GM12864 (cell line): Measurements from ENCODE around the gene AKAP8L.
"Not testable (repeated sequence)": the region's sequence is repeated elsewhere in the genome, so short reads cannot be mapped to it uniquely, and the experiment has no call there.

Experiments
- DNase-seq: peaks from one replicate; pipeline ENCODE4 v3.0.0-alpha.2; 2011; ENCODE audit warnings: low read depth
- H3K4me3 ChIP-seq: 2 replicates; pipeline ENCODE4 v1.5.1; 2011; ENCODE audit warnings: mild to moderate bottlenecking, low read depth, low read length, control low read depth
- CTCF ChIP-seq: IDR thresholded peaks from 2 replicates; pipeline ENCODE4 v1.5.1; 2011; ENCODE audit warnings: low read depth, mild to moderate bottlenecking, moderate library complexity, low read length, control low read depth, inconsistent platforms; ENCODE audit errors: missing control alignments

The AKAP8L gene

GRCh38 chr19:15419413-15420025 lies 731 bp upstream of the AKAP8L start:
- DNase-seq = no peak
- H3K4me3 ChIP-seq = peak overlapping the region; percentile 35; the same call in 1 of the 2 replicates
- TF ChIP-seq CTCF = no peak

- DNase-seq = no peak
- no peak for TF ChIP-seq CTCF
- peak overlapping the region; percentile 93 for H3K4me3 ChIP-seq
Observed at GRCh38 chr19:15418231-15418578, 583 bp downstream of the AKAP8L start.

GRCh38 chr19:15417699-15418098 lies 1.1 kb downstream of the AKAP8L start:
- H3K4me3 ChIP-seq = peak overlapping the region; percentile 93
- no peak for DNase-seq
- TF ChIP-seq CTCF = no peak

DNA sequence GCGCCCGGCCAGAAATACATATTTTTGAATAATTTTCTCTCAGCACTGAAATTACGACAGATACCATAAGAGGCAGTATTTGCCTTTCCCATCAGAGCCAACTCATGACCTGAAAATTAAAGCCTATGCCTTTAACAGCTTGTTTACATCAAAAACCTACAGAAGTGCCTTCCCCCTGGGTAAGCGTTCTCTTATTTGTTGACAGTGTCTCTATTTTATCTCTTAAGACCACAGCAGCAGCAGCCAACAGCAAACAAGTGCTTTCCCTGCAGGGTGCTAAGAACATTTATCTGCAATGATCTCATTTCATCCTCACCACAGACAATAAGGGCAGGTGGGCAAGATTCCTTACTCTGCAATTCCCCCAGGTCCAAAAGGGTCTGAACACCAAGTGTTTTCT lies 6.0 kb downstream of the AKAP8L start:
- DNase-seq = no peak
- no peak overlapping the region for H3K4me3 ChIP-seq
- TF ChIP-seq CTCF = no peak

GRCh38 chr19:15411351-15411750 lies 7.4 kb downstream of the AKAP8L start:
- H3K4me3 ChIP-seq, DNase-seq: not testable (repeated sequence)

DNA sequence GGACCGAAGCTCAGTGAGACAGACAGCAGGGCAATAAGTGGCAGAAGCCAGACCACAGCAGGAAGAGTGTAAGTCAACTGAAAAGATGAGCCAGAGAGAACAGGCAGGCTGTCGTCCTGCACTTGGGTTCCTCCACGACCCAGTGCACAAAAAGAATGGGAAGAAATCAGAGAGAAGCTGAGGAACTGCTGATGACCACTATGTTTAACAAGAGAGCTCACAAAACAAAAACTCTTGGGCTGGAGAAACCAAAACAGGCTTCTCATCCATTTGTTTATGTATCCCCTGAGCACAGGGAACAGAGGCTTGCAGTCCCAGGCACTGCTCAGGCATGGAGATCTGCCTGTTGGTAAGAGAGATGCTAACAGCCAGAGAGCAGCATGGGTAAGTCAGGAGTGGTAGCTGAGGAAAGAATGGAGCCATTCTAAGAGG lies 14.0 kb downstream of the AKAP8L start:
- no peak for TF ChIP-seq CTCF
- no peak for DNase-seq
- H3K4me3 ChIP-seq = no peak overlapping the region

DNA sequence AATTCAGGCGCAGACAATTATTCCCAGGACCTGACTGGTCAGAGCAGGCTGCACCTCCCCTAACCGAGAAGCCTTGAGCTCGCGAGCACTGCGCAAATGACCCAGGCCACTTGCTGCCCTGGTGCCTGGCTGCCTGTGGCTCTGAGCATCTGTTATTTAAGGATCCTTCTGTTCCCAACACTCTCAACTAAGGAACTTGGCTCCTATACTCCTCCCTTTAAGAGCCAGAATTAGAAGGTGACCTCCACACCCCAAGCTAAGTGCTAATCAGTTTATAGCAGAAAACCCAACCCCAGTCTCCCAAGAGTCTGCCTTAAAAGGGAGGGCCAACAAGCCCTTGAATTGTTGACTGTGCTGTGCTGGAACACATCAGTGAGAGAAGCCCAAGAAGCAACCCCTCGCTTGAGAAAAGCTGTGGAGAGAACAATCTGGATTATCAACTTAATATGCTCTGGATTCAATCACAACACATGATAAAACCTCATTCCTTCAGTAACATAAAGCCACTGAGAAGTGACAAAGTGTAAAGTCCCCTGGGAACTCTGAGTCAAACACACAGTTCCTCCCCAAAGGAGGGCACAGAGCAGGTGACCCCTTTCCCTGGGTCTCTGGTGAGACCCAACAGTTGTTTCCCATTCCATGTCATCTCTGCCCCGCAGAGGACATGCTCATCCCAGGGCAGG lies 14.6 kb downstream of the AKAP8L start:
- no peak for TF ChIP-seq CTCF
- H3K4me3 ChIP-seq = no peak overlapping the region
- DNase-seq = no peak
